CD4-positive, alpha-beta memory T cell (primary cell): Measurements from ENCODE around the gene SLC47A2. TPM values are rescaled to one million over a fixed set of nuclear protein-coding genes. Genes with fewer than 3 reads are reported as not detected.
A peak's percentile ranks its signal among the peaks of the same experiment; 100 is the strongest.

Source experiments
- CTCF ChIA-PET: fragments of 350-600 bp; sonication (Branson Sonifier 250); formaldehyde crosslinking; loops from one replicate; lab custom pipeline; 2021; ENCODE audit warnings: inconsistent platforms; ENCODE audit not compliant: partially characterized antibody; lab: Charles Lee
- POLR2A ChIA-PET: fragments of 350-600 bp; sonication (Branson Sonifier 250); formaldehyde crosslinking; loops from one replicate; lab custom pipeline; 2021; ENCODE audit not compliant: partially characterized antibody; lab: Charles Lee
- DNase-seq, 5 donors: peaks; one replicate each; pipeline versions ENCODE4 v3.0.0 to v3.0.0-alpha.2; 2020 to 2022; ENCODE audit warnings: mixed read lengths in 1 of 5
- H3K27ac ChIP-seq: one replicate; pipeline ENCODE4 v1.7.0; 2013; ENCODE audit warnings: low read depth, low read length
- H3K27me3 ChIP-seq: 2 replicates; pipeline ENCODE4 v1.7.0; 2013; ENCODE audit warnings: mild to moderate bottlenecking, low read length, moderate library complexity; ENCODE audit not compliant: insufficient read depth
- H3K36me3 ChIP-seq: 2 replicates; pipeline ENCODE4 v1.7.0; 2013; ENCODE audit warnings: mild to moderate bottlenecking, low read length, moderate library complexity; ENCODE audit not compliant: insufficient read depth
- H3K4me1 ChIP-seq: 2 replicates; pipeline ENCODE4 v1.7.0; 2013; ENCODE audit warnings: mild to moderate bottlenecking, low read length, moderate library complexity; ENCODE audit not compliant: insufficient read depth
- H3K4me3 ChIP-seq, 2 donors: one replicate each; pipeline ENCODE4 v1.7.0; 2013; ENCODE audit warnings: low read length in 2 of 2, mild to moderate bottlenecking in 1 of 2
- H3K9me3 ChIP-seq, 2 donors: one replicate each; pipeline ENCODE4 v1.7.0; 2013; ENCODE audit warnings: low read length in 2 of 2, control low read depth in 1 of 2; ENCODE audit not compliant: control insufficient read depth in 1 of 2
- H3K27ac Mint-ChIP-seq, 7 donors: one replicate each; pipeline ENCODE4 v1.8.0; 2020 to 2021; ENCODE audit warnings: mixed read lengths in 7 of 7, mild to moderate bottlenecking in 6 of 7, inconsistent platforms in 3 of 7, moderate library complexity in 3 of 7
- H3K27me3 Mint-ChIP-seq, 2 donors: one replicate each; pipeline ENCODE4 v1.8.0; 2020 to 2021; ENCODE audit warnings: mixed read lengths in 2 of 2
- H3K36me3 Mint-ChIP-seq, 2 donors: one replicate each; pipeline ENCODE4 v1.8.0; 2020 to 2021; ENCODE audit warnings: mixed read lengths in 2 of 2, inconsistent platforms in 1 of 2, mild to moderate bottlenecking in 1 of 2
- H3K4me1 Mint-ChIP-seq, 4 donors: one replicate each; pipeline ENCODE4 v1.8.0; 2020 to 2021; ENCODE audit warnings: mixed read lengths in 4 of 4, mild to moderate bottlenecking in 1 of 4
- H3K4me3 Mint-ChIP-seq, 8 donors: one replicate each; pipeline ENCODE4 v1.8.0; 2020 to 2021; ENCODE audit warnings: mixed read lengths in 8 of 8, mild to moderate bottlenecking in 7 of 8, moderate library complexity in 6 of 8, inconsistent platforms in 3 of 8
- H3K9me3 Mint-ChIP-seq, 8 donors: one replicate each; pipeline ENCODE4 v1.8.0; 2020 to 2021; ENCODE audit warnings: mixed read lengths in 8 of 8, mild to moderate bottlenecking in 5 of 8, inconsistent platforms in 3 of 8, moderate library complexity in 1 of 8
- intact Hi-C: fragments of 100-400 bp; cut with micrococcal nuclease; formaldehyde crosslinking; loops from one replicate; pipeline ENCODE4 v1.15.1; 2023
- polyA plus RNA-seq, 2 donors: library from polyadenylated mRNA; unstranded; fragments of 300-500 nt; fragmentation: Illumina TruSeq; gene quantifications; one replicate each; pipeline ENCODE4 v1.2.3, GENCODE V29; 2021
- total RNA-seq, 2 experiments: library from RNA; stranded (reverse); gene quantifications; one replicate each; pipeline ENCODE4 v1.2.3, GENCODE V29; 2021

SLC47A2 gene
- total and polyA plus RNA-seq, 4 experiments from 2014 or later = not detected

DNA sequence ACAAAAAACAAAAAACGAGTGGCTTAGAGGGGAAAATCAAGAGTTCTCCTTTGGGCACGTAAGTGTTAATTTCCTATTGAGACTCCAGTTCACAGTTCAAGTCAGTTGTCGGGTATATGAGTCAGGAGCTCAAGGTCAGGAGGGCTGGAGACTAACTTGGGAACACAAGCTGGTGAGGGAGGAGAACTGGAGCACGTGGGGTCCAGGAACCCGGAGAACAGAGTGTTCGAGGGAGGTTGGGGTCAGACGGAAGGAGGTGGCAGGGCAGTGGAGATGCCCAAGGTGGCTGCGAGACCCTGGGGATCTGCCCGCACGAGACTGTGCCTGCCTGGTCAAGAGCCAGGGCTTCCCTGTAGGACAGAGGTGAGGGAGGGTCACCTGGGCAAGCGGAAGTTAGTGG is 19.7 kb upstream of the SLC47A2 start:
- H3K27me3 Mint-ChIP-seq = no peaks in the 10 kb centered on the region
- Histone ChIP-seq H3K27ac (no peak overlapping the region), H3K27me3 (no peaks in the 10 kb centered on the region), H3K4me3 (no peak overlapping the region), H3K4me1 (no peaks in the 10 kb centered on the region), H3K9me3 (no peaks in the 10 kb centered on the region), H3K36me3 (no peaks in the 10 kb centered on the region)
- peaks cover 0 to 2% (median 0%) of the 10 kb centered on the region in 4 donors for H3K4me1 Mint-ChIP-seq
- intact Hi-C loops = no loop called here
- no peak overlapping the region for H3K27ac Mint-ChIP-seq
- H3K9me3 Mint-ChIP-seq = no peaks in the 10 kb centered on the region
- ChIA-PET CTCF (interaction anchor here (1.1 kb wide), 1 partner anchor 9 kb away, joined by 4 read pairs; no protein-coding TSS in a partner anchor), POLR2A (no interaction called here)
- DNase-seq = no peak
- no peaks in the 10 kb centered on the region for H3K36me3 Mint-ChIP-seq
- H3K4me3 Mint-ChIP-seq = no peak overlapping the region

DNA sequence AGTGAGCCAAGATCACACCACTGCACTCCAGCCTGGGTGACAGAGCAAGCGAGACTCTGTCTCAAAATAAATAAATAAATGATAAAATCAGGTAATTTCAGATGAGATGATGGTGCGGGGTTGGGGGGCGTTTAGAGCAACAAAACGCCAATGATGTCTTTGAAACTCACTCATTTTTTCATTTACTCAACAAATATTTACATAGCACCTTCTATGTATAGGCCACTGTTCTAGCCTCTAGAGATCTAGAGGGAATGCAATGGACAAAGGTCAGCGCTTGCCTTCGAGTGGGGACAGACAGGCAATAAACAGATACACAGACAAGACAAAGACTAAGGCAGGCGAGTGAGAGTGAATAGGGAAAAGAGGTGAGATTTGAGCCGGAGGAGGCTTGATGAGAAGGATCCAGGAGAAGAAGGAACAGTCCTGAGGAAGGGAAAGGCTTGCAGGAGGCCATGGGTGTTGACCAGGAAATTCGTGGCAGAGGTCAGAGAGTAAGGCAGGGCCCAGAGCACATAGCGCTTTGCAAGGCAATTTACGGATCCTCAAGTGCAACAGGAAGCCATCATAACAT is 17.7 kb upstream of the SLC47A2 start:
- intact Hi-C loops = no loop called here
- no peak for DNase-seq
- CTCF ChIA-PET = interaction anchor here (1.2 to 2.6 kb wide), 3 partner anchors 11 to 31 kb away, joined by 3 to 15 read pairs (median 5); no protein-coding TSS in a partner anchor

DNA sequence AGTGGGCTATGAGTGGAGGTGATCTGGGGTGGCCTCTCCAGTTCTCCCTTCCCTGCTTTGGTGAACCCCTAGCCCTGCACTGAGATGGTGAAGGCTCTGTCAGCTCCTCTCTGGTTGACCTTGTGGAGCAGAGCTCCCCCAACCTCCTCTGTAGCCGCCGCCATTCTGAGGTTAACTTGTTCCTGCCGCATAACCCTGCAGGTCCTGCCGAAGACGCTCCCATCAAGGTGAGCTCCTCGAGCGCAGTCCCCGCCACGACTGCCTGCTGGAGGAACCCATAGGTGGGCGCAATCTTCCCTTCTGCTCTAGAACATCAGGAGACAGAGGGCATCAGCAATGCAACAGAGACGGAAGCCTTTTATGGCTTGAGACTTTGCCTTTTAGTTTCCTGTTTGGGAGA is 15.2 kb upstream of the SLC47A2 start:
- H3K4me1 ChIP-seq = no peaks in the 10 kb centered on the region
- H3K36me3 ChIP-seq = no peaks in the 10 kb centered on the region
- Mint-ChIP-seq H3K9me3 (no peaks in the 10 kb centered on the region), H3K4me1 (peaks cover 0 to 8% (median 4%) of the 10 kb centered on the region in 4 donors), H3K4me3 (no peak overlapping the region), H3K27me3 (no peaks in the 10 kb centered on the region), H3K27ac (no peak overlapping the region), H3K36me3 (no peaks in the 10 kb centered on the region)
- intact Hi-C loops = no loop called here
- H3K27me3 ChIP-seq = no peaks in the 10 kb centered on the region
- H3K9me3 ChIP-seq = no peaks in the 10 kb centered on the region
- DNase-seq = no peak
- CTCF ChIA-PET = interaction anchor here (1.2 to 3.7 kb wide), 2 partner anchors 13 to 35 kb away, joined by 3 to 8 read pairs; no protein-coding TSS in a partner anchor
- POLR2A ChIA-PET = interaction anchor here (0.7 kb wide), 1 partner anchor 218 kb away, joined by 9 read pairs; no protein-coding TSS in a partner anchor
- H3K4me3 ChIP-seq = no peak overlapping the region
- no peak overlapping the region for H3K27ac ChIP-seq

More for the DNA sequence above, 17.7 kb upstream of the SLC47A2 start:
- no peak overlapping the region for H3K4me3 ChIP-seq
- no peak overlapping the region for H3K4me3 Mint-ChIP-seq
- no peak overlapping the region for H3K27ac Mint-ChIP-seq
- no peaks in the 10 kb centered on the region for H3K9me3 ChIP-seq
- no peaks in the 10 kb centered on the region for H3K27me3 ChIP-seq
- peaks cover 0 to 2% (median 0%) of the 10 kb centered on the region in 4 donors for H3K4me1 Mint-ChIP-seq
- no peaks in the 10 kb centered on the region for H3K4me1 ChIP-seq
- no peaks in the 10 kb centered on the region for H3K27me3 Mint-ChIP-seq
- H3K9me3 Mint-ChIP-seq = no peaks in the 10 kb centered on the region
- H3K36me3 Mint-ChIP-seq = no peaks in the 10 kb centered on the region
- POLR2A ChIA-PET = no interaction called here
- no peak overlapping the region for H3K27ac ChIP-seq
- H3K36me3 ChIP-seq = no peaks in the 10 kb centered on the region

DNA sequence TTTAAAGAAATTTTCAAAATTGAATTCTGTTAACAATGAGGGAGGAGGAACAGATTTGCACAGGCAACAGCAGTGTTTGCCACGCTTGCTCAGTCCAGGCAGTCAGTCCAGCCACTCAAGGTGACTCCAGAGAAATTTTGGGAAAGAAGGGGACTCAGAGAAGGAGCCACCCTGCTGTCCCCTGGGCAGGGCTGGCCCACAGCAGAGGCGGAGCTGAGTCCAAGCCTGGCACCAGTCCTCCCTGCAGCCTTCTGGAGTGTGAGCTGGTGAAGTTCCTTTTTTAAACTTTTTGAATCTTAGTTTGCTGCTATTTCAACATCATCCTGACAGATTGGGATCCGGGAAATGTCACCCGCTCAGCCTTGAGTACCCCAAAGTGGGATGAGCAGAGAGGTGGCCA is 14.5 kb upstream of the SLC47A2 start:
- ChIA-PET POLR2A (no interaction called here), CTCF (interaction anchor here (3.7 kb wide), 1 partner anchor 14 kb away, joined by 8 read pairs; no protein-coding TSS in a partner anchor)
- intact Hi-C loops = no loop called here
- peak overlapping the region in 1 of 7 donors; percentile 68 for H3K27ac Mint-ChIP-seq
- no peaks in the 10 kb centered on the region for H3K36me3 Mint-ChIP-seq
- no peaks in the 10 kb centered on the region for H3K9me3 Mint-ChIP-seq
- Histone ChIP-seq H3K4me1 (no peaks in the 10 kb centered on the region), H3K36me3 (no peaks in the 10 kb centered on the region), H3K27ac (no peak overlapping the region), H3K27me3 (no peaks in the 10 kb centered on the region), H3K9me3 (no peaks in the 10 kb centered on the region), H3K4me3 (no peak overlapping the region)
- peaks cover 2 to 16% (median 7%) of the 10 kb centered on the region in 4 donors for H3K4me1 Mint-ChIP-seq
- no peak overlapping the region for H3K4me3 Mint-ChIP-seq
- H3K27me3 Mint-ChIP-seq = no peaks in the 10 kb centered on the region
- no peak for DNase-seq

DNA sequence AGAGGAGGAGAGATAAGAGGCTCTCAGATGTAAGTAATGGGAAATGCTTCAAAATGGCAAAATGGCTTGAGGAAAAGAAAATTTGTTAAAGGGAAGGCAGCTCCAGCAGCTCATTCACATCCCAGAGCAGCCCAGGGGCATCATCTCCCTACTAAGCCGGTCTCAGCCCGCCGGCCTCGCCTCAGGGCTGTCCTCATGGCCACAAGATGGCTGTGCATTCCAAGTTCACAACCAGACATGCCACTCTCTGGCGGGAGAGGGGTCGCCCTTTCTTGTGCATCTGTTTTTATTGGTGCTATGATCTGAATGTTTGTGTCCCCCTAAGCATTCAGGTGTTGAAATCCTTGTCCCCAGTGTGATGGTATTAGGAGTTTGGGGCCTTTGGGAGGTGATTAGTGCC is 13.5 kb upstream of the SLC47A2 start:
- DNase-seq = no peak
- Histone ChIP-seq H3K9me3 (no peaks in the 10 kb centered on the region), H3K4me3 (no peak overlapping the region), H3K36me3 (no peaks in the 10 kb centered on the region), H3K27me3 (no peaks in the 10 kb centered on the region), H3K4me1 (peaks cover 8% of the 10 kb centered on the region), H3K27ac (no peak overlapping the region)
- intact Hi-C loops = no loop called here
- Mint-ChIP-seq H3K36me3 (no peaks in the 10 kb centered on the region), H3K9me3 (no peaks in the 10 kb centered on the region), H3K27me3 (no peaks in the 10 kb centered on the region), H3K27ac (peak overlapping the region in 1 of 7 donors; percentile 51), H3K4me1 (peaks cover 11 to 25% (median 16%) of the 10 kb centered on the region in 4 donors), H3K4me3 (no peak overlapping the region)
- CTCF ChIA-PET = interaction anchor here (1.2 to 3.7 kb wide), 2 partner anchors 15 to 83 kb away, joined by 4 to 8 read pairs; no protein-coding TSS in a partner anchor
- POLR2A ChIA-PET = no interaction called here

DNA sequence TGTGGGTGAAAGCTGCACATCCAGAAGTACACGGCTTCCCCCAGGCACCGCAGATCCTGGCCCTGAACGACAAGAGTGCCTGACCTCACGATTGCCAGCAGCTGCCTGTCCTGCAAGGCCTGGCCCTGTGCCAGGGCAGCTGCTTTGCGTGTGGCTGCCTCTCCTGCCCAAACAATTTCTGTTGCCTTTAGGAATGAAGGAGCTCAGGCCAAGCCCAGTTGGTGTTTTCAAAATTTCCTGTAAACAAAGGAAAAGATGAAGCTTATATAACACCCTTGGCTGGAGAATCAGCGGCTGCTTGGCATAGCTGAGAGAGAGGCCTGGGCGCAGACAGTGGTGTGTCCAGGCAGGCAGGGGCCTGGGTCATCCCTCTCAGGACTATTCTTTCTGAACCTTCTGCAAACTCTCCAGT is 11.7 kb upstream of the SLC47A2 start:
- ChIA-PET POLR2A (interaction anchor here (2.4 kb wide), 1 partner anchor 79 kb away, joined by 11 read pairs; the partner anchor contains the start of gene ALDH3A2), CTCF (interaction anchor here (0.6 to 3.7 kb wide), 4 partner anchors 15 to 34 kb away, joined by 4 to 10 read pairs (median 6); no protein-coding TSS in a partner anchor)
- no peaks in the 10 kb centered on the region for H3K9me3 ChIP-seq
- Mint-ChIP-seq H3K27me3 (no peaks in the 10 kb centered on the region), H3K9me3 (no peaks in the 10 kb centered on the region), H3K4me3 (no peak overlapping the region), H3K27ac (no peak overlapping the region), H3K36me3 (no peaks in the 10 kb centered on the region), H3K4me1 (peaks cover 16 to 36% (median 23%) of the 10 kb centered on the region in 4 donors)
- H3K27me3 ChIP-seq = no peaks in the 10 kb centered on the region
- H3K36me3 ChIP-seq = no peaks in the 10 kb centered on the region
- H3K27ac ChIP-seq = no peak overlapping the region
- no peak overlapping the region for H3K4me3 ChIP-seq
- no peak for DNase-seq
- H3K4me1 ChIP-seq = peaks cover 21% of the 10 kb centered on the region
- intact Hi-C loops = no loop called here

DNA sequence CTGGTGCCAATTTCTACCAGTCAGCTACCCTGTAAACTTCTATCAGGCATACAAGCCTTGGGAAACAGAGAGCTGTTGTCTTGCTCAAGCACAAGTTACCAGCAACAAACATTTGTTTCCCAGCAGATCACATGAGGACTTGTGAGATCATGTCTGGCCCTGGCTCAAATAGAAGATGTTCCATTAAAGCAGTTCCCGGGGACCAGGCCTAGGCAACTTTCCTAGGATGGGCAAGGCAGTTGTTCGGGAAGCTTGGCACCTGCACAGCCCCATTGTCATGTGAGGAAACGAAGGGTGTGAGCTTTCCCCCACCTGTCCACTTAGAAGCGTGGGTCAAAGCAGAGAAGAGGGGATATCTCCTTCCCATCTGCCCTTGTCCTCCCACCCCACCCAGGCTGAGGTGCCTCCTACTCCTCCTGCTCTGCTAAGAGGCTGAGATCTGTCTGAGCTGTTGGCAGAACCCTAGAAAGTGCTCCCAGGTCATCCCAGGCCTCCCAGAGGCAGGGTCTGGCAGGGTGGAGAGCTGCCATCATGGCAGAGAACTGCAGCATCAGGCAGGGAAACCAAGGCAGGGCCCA is 11.2 kb upstream of the SLC47A2 start:
- no peaks in the 10 kb centered on the region for H3K36me3 Mint-ChIP-seq
- no peak overlapping the region for H3K4me3 Mint-ChIP-seq
- H3K27me3 Mint-ChIP-seq = no peaks in the 10 kb centered on the region
- CTCF ChIA-PET = interaction anchor here (0.6 to 1.6 kb wide), 5 partner anchors 16 to 214 kb away, joined by 3 to 10 read pairs (median 4); no protein-coding TSS in a partner anchor
- Histone ChIP-seq H3K4me3 (no peak overlapping the region), H3K4me1 (peaks cover 21% of the 10 kb centered on the region), H3K27me3 (no peaks in the 10 kb centered on the region), H3K27ac (no peak overlapping the region), H3K36me3 (no peaks in the 10 kb centered on the region), H3K9me3 (no peaks in the 10 kb centered on the region)
- intact Hi-C loops = no loop called here
- H3K27ac Mint-ChIP-seq = peak overlapping the region in 2 of 7 donors; percentile 17 to 57
- H3K9me3 Mint-ChIP-seq = no peaks in the 10 kb centered on the region
- DNase-seq = no peak
- POLR2A ChIA-PET = interaction anchor here (2.4 kb wide), 1 partner anchor 79 kb away, joined by 11 read pairs; the partner anchor contains the start of gene ALDH3A2
- H3K4me1 Mint-ChIP-seq = peaks cover 16 to 36% (median 23%) of the 10 kb centered on the region in 4 donors
